GM19468 (cell line): ENCODE results near the gene SHISA9.

Experiments
- ATAC-seq: cut with Tn5 transposase; IDR thresholded peaks from one replicate; pipeline ENCODE4 v1.9.1; 2021; ENCODE audit warnings: mild to moderate bottlenecking, moderate library complexity, moderate number of reproducible peaks; ENCODE audit not compliant: unreplicated experiment; ENCODE audit errors: extremely low read depth

SHISA9 gene

GRCh38 chr16:13106464-13106863, 205.1 kb downstream of the SHISA9 start:
- ATAC-seq: no peak

GRCh38 chr16:13108126-13108525, 206.7 kb downstream of the SHISA9 start:
- no peak for ATAC-seq

- no peak for ATAC-seq
Observed at GRCh38 chr16:13109171-13109570, 207.8 kb downstream of the SHISA9 start.

- no peak for ATAC-seq
Observed at GRCh38 chr16:13110124-13110796, 208.9 kb downstream of the SHISA9 start.

GRCh38 chr16:13111747-13112146, 210.3 kb downstream of the SHISA9 start:
- no peak for ATAC-seq

- no peak for ATAC-seq
Observed at GRCh38 chr16:13113741-13114140, 212.3 kb downstream of the SHISA9 start.

GRCh38 chr16:13118091-13118490, 216.7 kb downstream of the SHISA9 start:
- no peak for ATAC-seq

GRCh38 chr16:13120091-13120490, 218.7 kb downstream of the SHISA9 start:
- no peak for ATAC-seq

- ATAC-seq: no peak
Observed at GRCh38 chr16:13120557-13120956, 219.2 kb downstream of the SHISA9 start.

GRCh38 chr16:13123991-13124390, 222.6 kb downstream of the SHISA9 start:
- no peak for ATAC-seq

GRCh38 chr16:13127144-13127543, 225.7 kb downstream of the SHISA9 start:
- no peak for ATAC-seq

GRCh38 chr16:13130586-13130985, 229.2 kb downstream of the SHISA9 start:
- ATAC-seq: no peak

- ATAC-seq: no peak
Observed at GRCh38 chr16:13134836-13135235, 233.4 kb downstream of the SHISA9 start.

GRCh38 chr16:13136901-13137300, 235.5 kb downstream of the SHISA9 start:
- ATAC-seq: no peak

GRCh38 chr16:13138528-13138927, 237.1 kb downstream of the SHISA9 start:
- no peak for ATAC-seq

GRCh38 chr16:13139661-13140241, 238.4 kb downstream of the SHISA9 start:
- ATAC-seq: no peak

- ATAC-seq: no peak
Observed at GRCh38 chr16:13143551-13143950, 242.2 kb downstream of the SHISA9 start.

- no peak for ATAC-seq
Observed at GRCh38 chr16:13146829-13147228, 245.4 kb downstream of the SHISA9 start.

GRCh38 chr16:13148294-13148693, 246.9 kb downstream of the SHISA9 start:
- ATAC-seq: no peak

GRCh38 chr16:13148836-13149235, 247.4 kb downstream of the SHISA9 start:
- ATAC-seq: no peak

GRCh38 chr16:13150181-13150885, 248.9 kb downstream of the SHISA9 start:
- no peak for ATAC-seq
